HEK293 (cell line): Measurements from ENCODE around the gene STK11.

Source experiments
- CTCF ChIA-PET: fragments of 350-600 bp; formaldehyde crosslinking; extraction: SDS; loops from one replicate; lab custom pipeline; 2021; ENCODE audit warnings: antibody characterized with exemption; lab: Yijun Ruan, JAX
- POLR2A ChIA-PET: fragments of 300-600 bp; formaldehyde crosslinking; extraction: SDS; loops from one replicate; lab custom pipeline; 2020; ENCODE audit warnings: antibody characterized with exemption, inconsistent platforms; lab: Yijun Ruan, JAX
- H3K27ac ChIP-seq: fragments of 200-500 bp; sonication (Bioruptor generic); 2 replicates; pipeline ENCODE4 v1.5.1; 2014; ENCODE audit warnings: low read depth, low read length, control low read depth, inconsistent platforms; ENCODE audit errors: extremely low read depth
- H3K36me3 ChIP-seq, 2 experiments: fragments of 200-500 bp in 1 of 2; sonication (Bioruptor generic) in 1 of 2; 1 replicate in 1 of 2; 2 replicates in 1 of 2; pipeline ENCODE4 v1.5.1; 2014 to 2017; ENCODE audit warnings: inconsistent platforms in 2 of 2, low read length in 2 of 2; ENCODE audit not compliant: control insufficient read depth in 2 of 2, insufficient read depth in 1 of 2
- H3K4me1 ChIP-seq: fragments of 200-500 bp; sonication (Bioruptor generic); 2 replicates; pipeline ENCODE4 v1.5.1; 2014; ENCODE audit warnings: mild to moderate bottlenecking, low read length, inconsistent platforms; ENCODE audit not compliant: control insufficient read depth, insufficient read depth
- H3K4me3 ChIP-seq: 2 replicates; pipeline ENCODE4 v1.5.1; 2011; ENCODE audit warnings: low read depth, mild to moderate bottlenecking, control low read depth, low read length, moderate library complexity
- H3K9me3 ChIP-seq: fragments of 200-500 bp; sonication (Bioruptor generic); 2 replicates; pipeline ENCODE4 v1.5.1; 2014; ENCODE audit warnings: low read depth, low read length, inconsistent platforms; ENCODE audit not compliant: control insufficient read depth, insufficient read depth
- BCL11A ChIP-seq: fragments of 450-650 bp; formaldehyde crosslinking; IDR thresholded peaks from 2 replicates; pipeline ENCODE4 v1.5.1; 2016; ENCODE audit warnings: low read depth, missing biosample characterization, missing genetic modification characterization
- GLIS1 ChIP-seq: fragments of 450-650 bp; formaldehyde crosslinking; IDR thresholded peaks from 2 replicates; pipeline ENCODE4 v1.5.1; 2016; ENCODE audit warnings: missing biosample characterization, missing genetic modification characterization
- GLIS2 ChIP-seq: fragments of 450-650 bp; formaldehyde crosslinking; IDR thresholded peaks from 2 replicates; pipeline ENCODE4 v1.5.1; 2016; ENCODE audit warnings: missing biosample characterization, missing genetic modification characterization
- HIC1 ChIP-seq: fragments of 450-650 bp; formaldehyde crosslinking; IDR thresholded peaks from 2 replicates; pipeline ENCODE4 v1.5.1; 2016; ENCODE audit warnings: missing biosample characterization, missing genetic modification characterization
- IKZF3 ChIP-seq: fragments of 450-650 bp; IDR thresholded peaks from 2 replicates; pipeline ENCODE4 v1.5.0; 2018; ENCODE audit warnings: missing biosample characterization, mild to moderate bottlenecking, missing genetic modification characterization, moderate library complexity
- KLF16 ChIP-seq: fragments of 450-650 bp; formaldehyde crosslinking; IDR thresholded peaks from 2 replicates; pipeline ENCODE4 v1.5.1; 2017; ENCODE audit warnings: missing biosample characterization, missing genetic modification characterization
- KLF9 ChIP-seq: fragments of 450-650 bp; formaldehyde crosslinking; IDR thresholded peaks from 2 replicates; pipeline ENCODE4 v1.5.1; 2016; ENCODE audit warnings: missing biosample characterization, missing genetic modification characterization, low read depth
- TCF7L2 ChIP-seq: IDR thresholded peaks from 2 replicates; pipeline ENCODE4 v1.6.1; 2011; ENCODE audit warnings: low read depth, mild to moderate bottlenecking, inconsistent platforms, low read length, moderate library complexity, borderline replicate concordance
- TSHZ1 ChIP-seq: fragments of 450-650 bp; formaldehyde crosslinking; IDR thresholded peaks from 2 replicates; pipeline ENCODE4 v1.5.1; 2016; ENCODE audit warnings: missing biosample characterization, missing genetic modification characterization, borderline replicate concordance
- WT1 ChIP-seq: fragments of 450-650 bp; formaldehyde crosslinking; IDR thresholded peaks from 2 replicates; pipeline ENCODE4 v1.5.1; 2016; ENCODE audit warnings: missing biosample characterization, missing genetic modification characterization
- ZBTB20 ChIP-seq: fragments of 450-650 bp; formaldehyde crosslinking; IDR thresholded peaks from 2 replicates; pipeline ENCODE4 v1.5.1; 2016; ENCODE audit warnings: missing biosample characterization, missing genetic modification characterization
- ZBTB21 ChIP-seq: fragments of 450-650 bp; formaldehyde crosslinking; IDR thresholded peaks from 2 replicates; pipeline ENCODE4 v1.5.1; 2017; ENCODE audit warnings: missing biosample characterization, missing genetic modification characterization
- ZBTB26 ChIP-seq: fragments of 450-650 bp; formaldehyde crosslinking; optimal IDR thresholded peaks from 2 replicates; pipeline ENCODE3; 2016; ENCODE audit warnings: missing biosample characterization, mild to moderate bottlenecking, missing genetic modification characterization
- ZBTB7A ChIP-seq: fragments of 450-650 bp; formaldehyde crosslinking; IDR thresholded peaks from 2 replicates; pipeline ENCODE4 v1.5.1; 2016; ENCODE audit warnings: low read depth, missing biosample characterization, missing genetic modification characterization
- ZBTB8A ChIP-seq: fragments of 450-650 bp; formaldehyde crosslinking; IDR thresholded peaks from 2 replicates; pipeline ENCODE4 v1.5.1; 2016; ENCODE audit warnings: missing biosample characterization, missing genetic modification characterization
- ZFP69B ChIP-seq: fragments of 450-650 bp; formaldehyde crosslinking; IDR thresholded peaks from 2 replicates; pipeline ENCODE4 v1.5.1; 2016; ENCODE audit warnings: missing biosample characterization, missing genetic modification characterization
- ZNF10 ChIP-seq: fragments of 450-650 bp; formaldehyde crosslinking; IDR thresholded peaks from 2 replicates; pipeline ENCODE4 v1.5.1; 2017; ENCODE audit warnings: missing biosample characterization, missing genetic modification characterization
- ZNF184 ChIP-seq: fragments of 450-650 bp; IDR thresholded peaks from 2 replicates; pipeline ENCODE4 v1.5.1; 2018; ENCODE audit warnings: missing biosample characterization, mild to moderate bottlenecking, missing genetic modification characterization
- ZNF211 ChIP-seq: fragments of 450-650 bp; formaldehyde crosslinking; IDR thresholded peaks from 2 replicates; pipeline ENCODE4 v1.5.1; 2016; ENCODE audit warnings: low read depth, missing biosample characterization, missing genetic modification characterization
- ZNF266 ChIP-seq: fragments of 450-650 bp; formaldehyde crosslinking; IDR thresholded peaks from 2 replicates; pipeline ENCODE4 v1.5.1; 2016; ENCODE audit warnings: missing biosample characterization, missing genetic modification characterization, low read depth
- ZNF366 ChIP-seq: fragments of 450-650 bp; formaldehyde crosslinking; conservative IDR thresholded peaks from 2 replicates; pipeline ENCODE4 v1.5.1; 2016; ENCODE audit warnings: missing biosample characterization, missing genetic modification characterization
- ZNF37A ChIP-seq: fragments of 450-650 bp; IDR thresholded peaks from 2 replicates; pipeline ENCODE4 v1.5.1; 2018; ENCODE audit warnings: missing biosample characterization, missing genetic modification characterization
- ZNF391 ChIP-seq: fragments of 450-650 bp; formaldehyde crosslinking; IDR thresholded peaks from 2 replicates; pipeline ENCODE4 v1.5.1; 2016; ENCODE audit warnings: low read depth, missing biosample characterization, missing genetic modification characterization, borderline replicate concordance
- ZNF529 ChIP-seq: fragments of 450-650 bp; formaldehyde crosslinking; IDR thresholded peaks from 2 replicates; pipeline ENCODE4 v1.5.1; 2017; ENCODE audit warnings: missing genetic modification characterization, missing biosample characterization; ENCODE audit not compliant: insufficient replicate concordance
- ZNF549 ChIP-seq: fragments of 450-650 bp; IDR thresholded peaks from 2 replicates; pipeline ENCODE4 v1.5.1; 2018; ENCODE audit warnings: missing biosample characterization, missing genetic modification characterization, mild to moderate bottlenecking, inconsistent platforms, moderate library complexity
- ZNF600 ChIP-seq: fragments of 450-650 bp; formaldehyde crosslinking; IDR thresholded peaks from 2 replicates; pipeline ENCODE4 v1.5.1; 2016; ENCODE audit warnings: missing biosample characterization, missing genetic modification characterization
- ZNF624 ChIP-seq: fragments of 450-650 bp; formaldehyde crosslinking; IDR thresholded peaks from 2 replicates; pipeline ENCODE4 v1.5.1; 2017; ENCODE audit warnings: missing biosample characterization, missing genetic modification characterization
- ZNF707 ChIP-seq: fragments of 450-650 bp; formaldehyde crosslinking; IDR thresholded peaks from 2 replicates; pipeline ENCODE4 v1.5.1; 2016; ENCODE audit warnings: missing biosample characterization, missing genetic modification characterization
- ZNF791 ChIP-seq: fragments of 450-650 bp; formaldehyde crosslinking; IDR thresholded peaks from 2 replicates; pipeline ENCODE4 v1.5.1; 2016; ENCODE audit warnings: missing biosample characterization, missing genetic modification characterization
- ZNF837 ChIP-seq: fragments of 450-650 bp; formaldehyde crosslinking; IDR thresholded peaks from 2 replicates; pipeline ENCODE4 v1.5.1; 2016; ENCODE audit warnings: missing biosample characterization, missing genetic modification characterization
- ZXDB ChIP-seq: fragments of 450-650 bp; formaldehyde crosslinking; IDR thresholded peaks from 2 replicates; pipeline ENCODE4 v1.5.1; 2016; ENCODE audit warnings: missing biosample characterization, missing genetic modification characterization

Gene STK11

DNA sequence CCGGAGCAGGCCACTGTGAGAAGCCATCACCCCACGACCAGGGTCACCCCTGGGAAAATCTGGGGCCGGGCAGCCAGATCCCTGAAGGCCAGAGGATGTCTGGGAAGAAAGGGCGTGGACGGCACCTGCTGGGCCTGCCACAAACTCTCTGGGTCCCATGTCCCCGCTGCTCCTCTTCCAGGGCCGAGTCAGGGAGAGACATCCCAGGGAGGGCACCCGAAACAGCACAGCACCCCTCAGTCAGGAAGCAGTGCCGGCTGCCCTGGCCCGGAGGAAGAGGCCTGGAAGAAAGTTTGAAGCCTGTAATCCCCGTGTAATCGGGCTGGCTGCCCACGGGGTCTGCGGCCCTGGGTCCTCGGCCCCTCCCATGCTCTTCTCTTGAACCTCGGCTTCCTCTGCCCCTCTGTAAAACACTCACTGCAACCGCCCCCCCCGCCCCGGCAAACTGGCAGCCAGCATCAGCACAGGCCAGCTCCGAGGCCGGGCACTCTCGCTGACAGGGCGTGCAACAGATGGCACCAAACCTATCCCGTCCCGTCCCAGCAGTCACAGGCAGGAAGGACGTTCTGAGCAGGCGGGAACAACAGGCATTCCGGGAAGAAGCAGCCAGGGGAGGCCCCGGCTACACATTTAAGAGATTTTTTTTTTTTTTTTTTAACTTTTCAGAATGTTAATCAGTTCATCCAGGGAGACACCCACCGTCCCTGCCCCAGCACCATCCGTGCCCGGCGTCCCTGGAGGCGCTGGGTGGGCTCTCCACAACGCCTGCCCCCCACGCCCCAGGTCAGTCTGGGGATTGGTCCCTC, 33.0 kb upstream of the STK11 start (continued):
- TF ChIP-seq TSHZ1 (tag by site-specific recombination) (no peak), ZNF529 (tag by site-specific recombination) (no peak), TCF7L2 (no peak), ZBTB21 (tag by site-specific recombination) (no peak), HIC1 (tag by site-specific recombination) (peak; percentile 18; the same call in 1 of the 2 replicates), ZNF37A (tag by site-specific recombination) (no peak), ZBTB8A (no peak; the same call in 1 of the 2 replicates), ZNF366 (tag by site-specific recombination) (no peak), ZXDB (tag by site-specific recombination) (no peak; the same call in 1 of the 2 replicates), IKZF3 (tag by site-specific recombination) (no peak), KLF16 (tag by site-specific recombination) (no peak), ZNF549 (tag by site-specific recombination) (no peak), ZNF791 (no peak), ZNF184 (no peak), ZNF211 (tag by site-specific recombination) (no peak), ZNF10 (tag by site-specific recombination) (no peak), ZNF624 (tag by site-specific recombination) (no peak), ZNF266 (tag by site-specific recombination) (no peak), ZNF600 (tag by site-specific recombination) (0 out of 2 replicates have a peak, but pooled peaks have one; percentile 44)

DNA sequence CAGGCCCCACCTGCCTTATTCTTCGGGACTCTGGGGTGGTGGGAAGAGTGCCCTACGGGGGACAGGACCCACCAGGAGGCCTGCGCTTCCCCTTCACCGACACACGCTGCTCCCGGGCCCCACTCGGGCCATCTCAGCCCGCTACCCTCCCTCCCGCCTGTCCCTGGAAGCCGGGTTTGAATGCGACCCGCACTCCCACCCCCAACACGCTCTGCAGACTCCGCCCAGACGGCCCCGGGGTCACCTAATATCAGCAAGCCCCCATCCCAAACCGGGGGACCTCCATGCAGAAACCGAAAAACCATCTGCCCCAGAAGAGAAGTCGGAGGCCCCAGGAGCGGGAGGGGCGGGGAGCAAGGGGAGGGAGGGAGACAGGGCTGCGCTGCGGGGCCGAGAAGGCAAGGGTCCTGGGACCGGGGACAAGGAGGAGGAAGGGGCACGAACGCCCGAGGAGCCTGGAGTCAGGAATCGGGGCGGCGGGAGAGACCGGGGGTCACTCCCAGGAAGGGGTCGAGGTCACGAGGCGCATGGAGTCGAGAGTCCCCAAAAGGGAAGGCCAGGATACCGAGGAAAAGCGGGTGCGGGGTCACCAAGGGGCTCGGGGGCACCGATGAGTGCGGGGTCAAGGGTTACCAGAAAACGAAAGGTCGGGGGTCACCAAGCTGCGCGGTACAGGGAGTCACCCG, 32.3 kb upstream of the STK11 start:
- Histone ChIP-seq H3K9me3 (no peaks in the 10 kb centered on the region), H3K27ac (peak overlapping the region; percentile 64), H3K4me1 (peaks cover 4% of the 10 kb centered on the region), H3K4me3 (peak overlapping the region; percentile 49), H3K36me3 (peaks cover 0 to 3% of the 10 kb centered on the region in 2 experiments; a peak in 1 of 3 replicates)
- POLR2A ChIA-PET = no interaction called here
- CTCF ChIA-PET = interaction anchor here (0.6 kb wide), 1 partner anchor 184 kb away, joined by 6 read pairs; no protein-coding TSS in a partner anchor
- TF ChIP-seq ZBTB7A (peak; percentile 99), GLIS2 (tag by site-specific recombination) (peak; percentile 84), ZNF707 (tag by site-specific recombination) (no peak), WT1 (tag by site-specific recombination) (peak; percentile 58), ZBTB26 (tag by site-specific recombination) (peak; percentile 26), GLIS1 (tag by site-specific recombination) (peak; percentile 68), KLF9 (tag by site-specific recombination) (peak; percentile 36; the same call in 1 of the 2 replicates), ZNF837 (tag by site-specific recombination) (no peak), BCL11A (tag by site-specific recombination) (peak; percentile 99), IKZF3 (tag by site-specific recombination) (no peak; the same call in 1 of the 2 replicates), ZBTB20 (tag by site-specific recombination) (peak; percentile 76; the same call in 1 of the 2 replicates), ZNF391 (tag by site-specific recombination) (0 out of 2 replicates have a peak, but pooled peaks have one; percentile 32), ZFP69B (peak; percentile 64; the same call in 1 of the 2 replicates)
